Measurements from ENCODE around the gene RASSF4.

Gene RASSF4

GRCh38 chr10:44960088-44960460, 472 bp downstream of the RASSF4 start:
- H4K20me1 ChIP-seq (ENCODE audit: insufficient read depth, low read length) = no peaks in the 10 kb centered on the region
- H3K9me3 ChIP-seq (ENCODE audit: insufficient read depth, low read length, severe bottlenecking) = no peaks in the 10 kb centered on the region
- no peak overlapping the region for H3K27ac ChIP-seq (ENCODE audit: low read length)
- H2AFZ ChIP-seq (ENCODE audit: low read depth, low read length) = peak overlapping the region; percentile 63
- no peak for ATAC-seq (ENCODE audit: insufficient read depth, low read depth)
- H3K27me3 ChIP-seq (ENCODE audit: insufficient read depth, low read length, poor library complexity) = no peaks in the 10 kb centered on the region
- H3K4me2 ChIP-seq (ENCODE audit: insufficient read depth, low read length) = peak overlapping the region; percentile 86
- H3K4me3 ChIP-seq (ENCODE audit: low read depth in 1 of 2, low read length in 2 of 2) = peak overlapping the region; percentile 24 to 90; a peak in 3 of 4 replicates
- DNase-seq = no peak
- peak overlapping the region; percentile 87; the same call in 1 of the 2 replicates for H3K9ac ChIP-seq (ENCODE audit: low read depth, low read length)
- peaks cover 10% of the 10 kb centered on the region; the same call in 1 of the 2 replicates for H3K79me2 ChIP-seq (ENCODE audit: insufficient read depth, low read length)
- H3K4me1 ChIP-seq (ENCODE audit: insufficient read depth, low read length) = peaks cover 31% of the 10 kb centered on the region
- peaks cover 4% of the 10 kb centered on the region; the same call in 1 of the 2 replicates for H3K36me3 ChIP-seq (ENCODE audit: insufficient read depth, low read length)
- no peak for TF ChIP-seq CTCF (IDR thresholded peaks at IDR 0.05; ENCODE audit: borderline replicate concordance, extremely low read depth, low read length, poor library complexity, severe bottlenecking)
- no peak for TF ChIP-seq EZH2 (IDR thresholded peaks at IDR 0.05; ENCODE audit: borderline replicate concordance, low read depth, low read length, severe bottlenecking)

GRCh38 chr10:44960482-44961229, 1.1 kb downstream of the RASSF4 start:
- no peak overlapping the region for H3K4me3 ChIP-seq (ENCODE audit: low read depth in 1 of 2, low read length in 2 of 2)
- H3K4me2 ChIP-seq (ENCODE audit: insufficient read depth, low read length) = peak overlapping the region; percentile 86; the same call in 1 of the 2 replicates
- peaks cover 31% of the 10 kb centered on the region for H3K4me1 ChIP-seq (ENCODE audit: insufficient read depth, low read length)
- no peak overlapping the region for H2AFZ ChIP-seq (ENCODE audit: low read depth, low read length)
- DNase-seq (no peak), ATAC-seq (ENCODE audit: insufficient read depth, low read depth) (no peak)
- no peak for TF ChIP-seq EZH2 (IDR thresholded peaks at IDR 0.05; ENCODE audit: borderline replicate concordance, low read depth, low read length, severe bottlenecking)
- no peak for TF ChIP-seq CTCF (IDR thresholded peaks at IDR 0.05; ENCODE audit: borderline replicate concordance, extremely low read depth, low read length, poor library complexity, severe bottlenecking)
- H3K9me3 ChIP-seq (ENCODE audit: insufficient read depth, low read length, severe bottlenecking) = no peaks in the 10 kb centered on the region
- H3K27me3 ChIP-seq (ENCODE audit: insufficient read depth, low read length, poor library complexity) = no peaks in the 10 kb centered on the region
- H3K27ac ChIP-seq (ENCODE audit: low read length) = no peak overlapping the region
- no peak overlapping the region; the same call in 1 of the 2 replicates for H3K9ac ChIP-seq (ENCODE audit: low read depth, low read length)
- H3K36me3 ChIP-seq (ENCODE audit: insufficient read depth, low read length) = peaks cover 4% of the 10 kb centered on the region; the same call in 1 of the 2 replicates
- no peaks in the 10 kb centered on the region for H4K20me1 ChIP-seq (ENCODE audit: insufficient read depth, low read length)
- H3K79me2 ChIP-seq (ENCODE audit: insufficient read depth, low read length) = peaks cover 10% of the 10 kb centered on the region; the same call in 1 of the 2 replicates

GRCh38 chr10:44961230-44961571, 1.6 kb downstream of the RASSF4 start:
- H3K79me2 ChIP-seq (ENCODE audit: insufficient read depth, low read length) = peaks cover 10% of the 10 kb centered on the region; the same call in 1 of the 2 replicates

More at GRCh38 chr10:44961230-44961571, 1.6 kb downstream of the RASSF4 start:
- no peaks in the 10 kb centered on the region for H3K27me3 ChIP-seq (ENCODE audit: insufficient read depth, low read length, poor library complexity)
- H3K27ac ChIP-seq (ENCODE audit: low read length) = no peak overlapping the region
- H2AFZ ChIP-seq (ENCODE audit: low read depth, low read length) = no peak overlapping the region
- H3K4me1 ChIP-seq (ENCODE audit: insufficient read depth, low read length) = peaks cover 31% of the 10 kb centered on the region
- H3K4me2 ChIP-seq (ENCODE audit: insufficient read depth, low read length) = no peak overlapping the region
- H3K9ac ChIP-seq (ENCODE audit: low read depth, low read length) = no peak overlapping the region
- ATAC-seq (ENCODE audit: insufficient read depth, low read depth) (no peak), DNase-seq (no peak)
- H3K9me3 ChIP-seq (ENCODE audit: insufficient read depth, low read length, severe bottlenecking) = no peaks in the 10 kb centered on the region
- H3K36me3 ChIP-seq (ENCODE audit: insufficient read depth, low read length) = peaks cover 4% of the 10 kb centered on the region; the same call in 1 of the 2 replicates
- no peaks in the 10 kb centered on the region for H4K20me1 ChIP-seq (ENCODE audit: insufficient read depth, low read length)
- TF ChIP-seq EZH2 (IDR thresholded peaks at IDR 0.05; ENCODE audit: borderline replicate concordance, low read depth, low read length, severe bottlenecking) = no peak
- no peak for TF ChIP-seq CTCF (IDR thresholded peaks at IDR 0.05; ENCODE audit: borderline replicate concordance, extremely low read depth, low read length, poor library complexity, severe bottlenecking)
- no peak overlapping the region for H3K4me3 ChIP-seq (ENCODE audit: low read depth in 1 of 2, low read length in 2 of 2)

All from DND-41 (cell line).